Stimulated activated CD4-positive, alpha-beta T cell treated with anti-CD3 and anti-CD28 coated beads, Interleukin-4, amount 100 ng/mL, for 48 hours (primary cell): ENCODE measurements around the gene HAUS8.
"Not testable (repeated sequence)": the region's sequence is repeated elsewhere in the genome, so short reads cannot be mapped to it uniquely, and the experiment has no call there.

ENCODE experiments used
- DNase-seq, 2 donors: peaks; one replicate each; pipeline ENCODE4 v3.0.0-alpha.2; 2020; ENCODE audit warnings: low read depth in 2 of 2

Gene HAUS8

GRCh38 chr19:17035842-17036424 is 39.3 kb downstream of the HAUS8 start:
- DNase-seq: no peak

- DNase-seq: no peak
Measured at GRCh38 chr19:17031741-17032140, 43.5 kb downstream of the HAUS8 start.

- no peak for DNase-seq
Measured at GRCh38 chr19:17027535-17027975, 47.7 kb downstream of the HAUS8 start.

GRCh38 chr19:17026706-17027534 is 48.3 kb downstream of the HAUS8 start, which contains the start of gene CPAMD8:
Gene CPAMD8, minus strand, starts transcription at chr19:17026810. Its CDS starts 168 bp downstream, at chr19:17026642.
- DNase-seq: no peak

GRCh38 chr19:17025991-17026658 is 49.1 kb downstream of the HAUS8 start:
- DNase-seq: no peak

GRCh38 chr19:17025361-17025760 is 49.9 kb downstream of the HAUS8 start:
- DNase-seq: no peak

- not testable (repeated sequence) for DNase-seq
Measured at GRCh38 chr19:17024941-17025340, 50.3 kb downstream of the HAUS8 start.

- no peak for DNase-seq
Measured at GRCh38 chr19:17023805-17024204, 51.4 kb downstream of the HAUS8 start.

- no peak for DNase-seq
Measured at GRCh38 chr19:17022738-17023137, 52.5 kb downstream of the HAUS8 start.

GRCh38 chr19:17021793-17022590 is 53.3 kb downstream of the HAUS8 start:
- no peak for DNase-seq

- DNase-seq: no peak
Measured at GRCh38 chr19:17021328-17021727, 53.9 kb downstream of the HAUS8 start.

GRCh38 chr19:17020823-17021222 is 54.4 kb downstream of the HAUS8 start:
- no peak for DNase-seq

- no peak for DNase-seq
Measured at GRCh38 chr19:17020385-17020784, 54.9 kb downstream of the HAUS8 start.

- DNase-seq: not testable (repeated sequence)
Measured at GRCh38 chr19:17014212-17014861, 60.9 kb downstream of the HAUS8 start.

- no peak for DNase-seq
Measured at GRCh38 chr19:17011485-17011884, 63.8 kb downstream of the HAUS8 start.

GRCh38 chr19:17006579-17006978 is 68.7 kb downstream of the HAUS8 start:
- DNase-seq: no peak

- no peak for DNase-seq
Measured at GRCh38 chr19:17005000-17005399, 70.3 kb downstream of the HAUS8 start.

GRCh38 chr19:17004386-17004785 is 70.9 kb downstream of the HAUS8 start:
- DNase-seq: no peak

- no peak for DNase-seq
Measured at GRCh38 chr19:17002455-17002854, 72.8 kb downstream of the HAUS8 start.

GRCh38 chr19:17001603-17002183 is 73.6 kb downstream of the HAUS8 start:
- DNase-seq: peak in 1 of 2 donors; percentile 34
